ENCODE measurements around the gene SLC25A21. TPM values are rescaled to one million over a fixed set of nuclear protein-coding genes. Genes with fewer than 3 reads are reported as not detected.

SLC25A21 gene
- total RNA-seq, 1 donor from 2014 or later = 0.56 TPM

DNA sequence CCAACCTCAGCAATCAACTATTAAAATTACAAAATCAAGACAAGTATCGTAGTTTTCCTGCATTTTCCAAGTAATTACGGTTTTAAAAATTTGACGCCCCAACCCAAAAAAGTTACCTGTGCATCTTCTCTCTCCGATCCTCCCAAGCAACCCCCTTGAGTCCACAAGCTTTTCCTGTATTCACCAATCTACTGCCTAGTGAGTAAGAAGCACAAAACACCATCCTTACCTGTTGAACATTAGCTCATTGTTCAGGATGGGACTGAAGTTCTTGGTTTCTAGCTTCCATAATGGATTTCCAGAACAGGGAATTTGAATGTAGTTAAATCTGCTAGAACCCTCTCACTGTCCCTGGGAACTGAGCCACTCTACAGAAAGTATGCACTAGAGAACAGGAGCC is 348.8 kb downstream of the SLC25A21 start:
- Mint-ChIP-seq H3K9me3 (ENCODE audit: unreplicated experiment) (no peaks in the 10 kb centered on the region), H3K4me3 (ENCODE audit: unreplicated experiment) (no peak overlapping the region), H3K36me3 (ENCODE audit: unreplicated experiment) (no peaks in the 10 kb centered on the region), H3K27me3 (ENCODE audit: unreplicated experiment) (peaks cover 22% of the 10 kb centered on the region), H3K4me1 (ENCODE audit: unreplicated experiment) (no peaks in the 10 kb centered on the region), H3K27ac (ENCODE audit: unreplicated experiment) (no peak overlapping the region)
- TF ChIP-seq, protein P1, sequence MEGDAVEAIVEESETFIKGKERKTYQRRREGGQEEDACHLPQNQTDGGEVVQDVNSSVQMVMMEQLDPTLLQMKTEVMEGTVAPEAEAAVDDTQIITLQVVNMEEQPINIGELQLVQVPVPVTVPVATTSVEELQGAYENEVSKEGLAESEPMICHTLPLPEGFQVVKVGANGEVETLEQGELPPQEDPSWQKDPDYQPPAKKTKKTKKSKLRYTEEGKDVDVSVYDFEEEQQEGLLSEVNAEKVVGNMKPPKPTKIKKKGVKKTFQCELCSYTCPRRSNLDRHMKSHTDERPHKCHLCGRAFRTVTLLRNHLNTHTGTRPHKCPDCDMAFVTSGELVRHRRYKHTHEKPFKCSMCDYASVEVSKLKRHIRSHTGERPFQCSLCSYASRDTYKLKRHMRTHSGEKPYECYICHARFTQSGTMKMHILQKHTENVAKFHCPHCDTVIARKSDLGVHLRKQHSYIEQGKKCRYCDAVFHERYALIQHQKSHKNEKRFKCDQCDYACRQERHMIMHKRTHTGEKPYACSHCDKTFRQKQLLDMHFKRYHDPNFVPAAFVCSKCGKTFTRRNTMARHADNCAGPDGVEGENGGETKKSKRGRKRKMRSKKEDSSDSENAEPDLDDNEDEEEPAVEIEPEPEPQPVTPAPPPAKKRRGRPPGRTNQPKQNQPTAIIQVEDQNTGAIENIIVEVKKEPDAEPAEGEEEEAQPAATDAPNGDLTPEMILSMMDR (IDR thresholded peaks at IDR 0.05) = no peak
- no peak for DNase-seq (ENCODE audit: extremely low spot score, unreplicated experiment)

GRCh38 chr14:36822685-36823084 is 349.7 kb downstream of the SLC25A21 start:
- no peaks in the 10 kb centered on the region for H3K36me3 Mint-ChIP-seq (ENCODE audit: unreplicated experiment)

GRCh38 chr14:36820901-36821300 is 351.5 kb downstream of the SLC25A21 start:
- no peaks in the 10 kb centered on the region for H3K36me3 Mint-ChIP-seq (ENCODE audit: unreplicated experiment)

More at GRCh38 chr14:36822685-36823084, 349.7 kb downstream of the SLC25A21 start:
- no peak for DNase-seq (ENCODE audit: extremely low spot score, unreplicated experiment)
- H3K9me3 Mint-ChIP-seq (ENCODE audit: unreplicated experiment) = no peaks in the 10 kb centered on the region
- no peaks in the 10 kb centered on the region for H3K4me1 Mint-ChIP-seq (ENCODE audit: unreplicated experiment)
- H3K4me3 Mint-ChIP-seq (ENCODE audit: unreplicated experiment) = no peak overlapping the region
- TF ChIP-seq, protein P1 (IDR thresholded peaks at IDR 0.05) = no peak
- H3K27ac Mint-ChIP-seq (ENCODE audit: unreplicated experiment) = no peak overlapping the region
- peaks cover 24% of the 10 kb centered on the region for H3K27me3 Mint-ChIP-seq (ENCODE audit: unreplicated experiment)

GRCh38 chr14:36820111-36820709 is 352.2 kb downstream of the SLC25A21 start:
- Mint-ChIP-seq H3K27ac (ENCODE audit: unreplicated experiment) (no peak overlapping the region), H3K4me3 (ENCODE audit: unreplicated experiment) (no peak overlapping the region), H3K36me3 (ENCODE audit: unreplicated experiment) (no peaks in the 10 kb centered on the region), H3K4me1 (ENCODE audit: unreplicated experiment) (no peaks in the 10 kb centered on the region), H3K27me3 (ENCODE audit: unreplicated experiment) (peaks cover 26% of the 10 kb centered on the region), H3K9me3 (ENCODE audit: unreplicated experiment) (no peaks in the 10 kb centered on the region)
- DNase-seq (ENCODE audit: extremely low spot score, unreplicated experiment) = no peak
- TF ChIP-seq, protein P1 (IDR thresholded peaks at IDR 0.05) = no peak

More at GRCh38 chr14:36820901-36821300, 351.5 kb downstream of the SLC25A21 start:
- Mint-ChIP-seq H3K4me1 (ENCODE audit: unreplicated experiment) (no peaks in the 10 kb centered on the region), H3K27me3 (ENCODE audit: unreplicated experiment) (peaks cover 26% of the 10 kb centered on the region), H3K4me3 (ENCODE audit: unreplicated experiment) (no peak overlapping the region), H3K27ac (ENCODE audit: unreplicated experiment) (no peak overlapping the region), H3K9me3 (ENCODE audit: unreplicated experiment) (no peaks in the 10 kb centered on the region)
- no peak for DNase-seq (ENCODE audit: extremely low spot score, unreplicated experiment)
- TF ChIP-seq, protein P1 (IDR thresholded peaks at IDR 0.05) = no peak

DNA sequence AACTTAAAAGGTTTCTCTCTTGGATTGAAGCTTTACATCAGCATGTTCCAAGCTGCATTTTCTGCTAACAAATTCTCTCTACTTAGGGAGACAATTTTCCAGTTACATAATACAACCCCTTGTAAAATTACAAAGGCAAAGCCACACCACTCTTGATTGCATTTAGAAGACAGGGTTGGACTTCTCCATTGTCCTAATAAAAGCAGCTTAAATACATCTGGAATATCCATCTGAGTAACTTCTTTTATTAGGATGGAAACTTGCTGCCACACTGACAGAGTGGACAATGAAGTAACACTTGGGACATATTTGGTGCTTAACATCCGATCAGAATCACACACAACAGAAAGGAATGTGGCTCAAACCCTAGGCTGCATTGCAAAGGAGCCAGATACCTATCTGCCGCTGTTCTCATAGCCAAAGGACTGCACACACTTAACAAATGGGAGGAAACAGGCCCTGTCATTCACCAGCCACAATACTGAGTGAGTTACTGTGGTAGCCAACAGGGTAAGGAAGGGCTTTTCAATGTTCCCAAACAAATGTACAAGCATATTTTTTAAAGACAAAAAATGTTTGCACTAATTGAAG is 353.5 kb downstream of the SLC25A21 start:
- Mint-ChIP-seq H3K4me1 (ENCODE audit: unreplicated experiment) (no peaks in the 10 kb centered on the region), H3K27me3 (ENCODE audit: unreplicated experiment) (peaks cover 23% of the 10 kb centered on the region), H3K27ac (ENCODE audit: unreplicated experiment) (no peak overlapping the region), H3K4me3 (ENCODE audit: unreplicated experiment) (no peak overlapping the region), H3K36me3 (ENCODE audit: unreplicated experiment) (no peaks in the 10 kb centered on the region), H3K9me3 (ENCODE audit: unreplicated experiment) (no peaks in the 10 kb centered on the region)
- no peak for DNase-seq (ENCODE audit: extremely low spot score, unreplicated experiment)
- TF ChIP-seq, protein P1 (IDR thresholded peaks at IDR 0.05) = no peak
